Transverse colon (tissue), 3 donors: Measurements from ENCODE around the gene ANOS1.

Experiments used
- POLR2A ChIP-seq: fragments of 450-650 bp; IDR thresholded peaks from one replicate; pipeline ENCODE4 v1.6.1; 2016; ENCODE audit warnings: antibody characterized with exemption, mild to moderate bottlenecking, moderate library complexity
- POLR2AphosphoS5 ChIP-seq, 3 donors: sonication (generic); formaldehyde crosslinking; IDR thresholded peaks; one replicate each; pipeline ENCODE4 v1.6.1; 2016; ENCODE audit warnings: antibody characterized with exemption in 3 of 3

- TF ChIP-seq POLR2A (no peak), POLR2AphosphoS5 (IDR thresholded peaks at IDR 0.05) (no peak)
Measured at GRCh38 chrX:8743126-8743732, 11.3 kb upstream of the ANOS1 start.
